ENCODE measurements around the gene MTHFD1. TPM values are rescaled to one million over a fixed set of nuclear protein-coding genes. Genes with fewer than 3 reads are reported as not detected.

MTHFD1 gene
- total and polyA plus RNA-seq, 9 donors, result 16.3 to 77.6 (median 52.1) TPM

DNA sequence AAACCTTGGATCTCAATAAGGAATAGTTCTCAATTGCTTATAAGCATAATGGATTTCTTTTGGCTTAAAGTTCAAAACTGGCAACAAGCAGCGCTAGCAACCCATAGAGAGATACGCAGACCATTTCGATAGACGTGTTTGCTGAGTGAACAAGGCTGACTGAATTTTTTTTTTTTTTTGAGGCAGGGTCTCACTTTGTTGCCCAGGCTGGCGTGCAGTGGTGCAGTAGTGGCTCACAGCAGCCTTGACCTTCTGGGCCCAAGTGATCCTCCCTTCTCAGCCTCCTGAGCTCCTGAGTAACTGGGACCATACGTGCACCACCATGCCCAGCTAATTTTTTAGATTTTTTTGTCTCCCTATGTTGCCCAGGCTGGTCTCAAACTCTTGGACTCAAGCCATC is 75.7 kb downstream of the MTHFD1 start:
- no peaks in the 10 kb centered on the region for H3K27me3 ChIP-seq
- DNase-seq, result no peak
- intact Hi-C loops (cut with DNase I), result no loop called here
- H3K4me1 ChIP-seq (ENCODE audit: insufficient read depth), result peaks cover 2% of the 10 kb centered on the region
- H3K9me3 ChIP-seq, result no peaks in the 10 kb centered on the region
- TF ChIP-seq CTCF (IDR thresholded peaks at IDR 0.05) (no peak), POLR2A (IDR thresholded peaks at IDR 0.05) (no peak), EP300 (IDR thresholded peaks at IDR 0.05) (no peak)
- no peak overlapping the region for H3K27ac ChIP-seq
- no peaks in the 10 kb centered on the region for H3K36me3 ChIP-seq
- WGBS, 3 donors, result 93 to 96% (median 94%) methylated on average over 6 of the region's 6 CpGs
- H3K4me3 ChIP-seq, result no peak overlapping the region

DNA sequence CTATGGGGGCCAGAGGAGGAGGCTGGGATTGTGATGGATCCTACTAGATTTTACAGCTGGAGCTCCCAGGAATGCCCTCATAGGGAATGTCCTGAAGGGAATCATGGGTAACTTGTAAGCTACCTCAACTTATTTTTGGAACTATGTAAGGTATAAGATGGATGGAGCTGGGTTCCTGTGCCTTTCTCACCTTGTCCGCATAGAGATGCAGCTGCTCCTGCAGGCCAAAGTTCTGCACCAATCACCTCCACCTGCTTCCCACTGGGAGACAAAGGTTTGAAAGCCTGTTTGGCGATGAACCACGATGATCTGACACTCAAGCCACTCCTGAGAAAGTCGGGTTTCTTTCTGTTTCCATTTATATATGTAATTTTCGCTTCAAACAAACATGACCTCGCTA is 76.5 kb downstream of the MTHFD1 start:
- intact Hi-C loops (cut with DNase I), result no loop called here
- no peak overlapping the region for H3K27ac ChIP-seq
- H3K9me3 ChIP-seq, result no peaks in the 10 kb centered on the region
- DNase-seq, result no peak
- H3K4me1 ChIP-seq (ENCODE audit: insufficient read depth), result peaks cover 2% of the 10 kb centered on the region
- no peaks in the 10 kb centered on the region for H3K27me3 ChIP-seq
- 22 to 27% (median 22%) methylated on average over 6 of the region's 6 CpGs for WGBS, 3 donors
- TF ChIP-seq EP300 (IDR thresholded peaks at IDR 0.05) (no peak), POLR2A (IDR thresholded peaks at IDR 0.05) (no peak), CTCF (IDR thresholded peaks at IDR 0.05) (no peak)
- peak overlapping the region; percentile 73 for H3K4me3 ChIP-seq
- H3K36me3 ChIP-seq, result no peaks in the 10 kb centered on the region

DNA sequence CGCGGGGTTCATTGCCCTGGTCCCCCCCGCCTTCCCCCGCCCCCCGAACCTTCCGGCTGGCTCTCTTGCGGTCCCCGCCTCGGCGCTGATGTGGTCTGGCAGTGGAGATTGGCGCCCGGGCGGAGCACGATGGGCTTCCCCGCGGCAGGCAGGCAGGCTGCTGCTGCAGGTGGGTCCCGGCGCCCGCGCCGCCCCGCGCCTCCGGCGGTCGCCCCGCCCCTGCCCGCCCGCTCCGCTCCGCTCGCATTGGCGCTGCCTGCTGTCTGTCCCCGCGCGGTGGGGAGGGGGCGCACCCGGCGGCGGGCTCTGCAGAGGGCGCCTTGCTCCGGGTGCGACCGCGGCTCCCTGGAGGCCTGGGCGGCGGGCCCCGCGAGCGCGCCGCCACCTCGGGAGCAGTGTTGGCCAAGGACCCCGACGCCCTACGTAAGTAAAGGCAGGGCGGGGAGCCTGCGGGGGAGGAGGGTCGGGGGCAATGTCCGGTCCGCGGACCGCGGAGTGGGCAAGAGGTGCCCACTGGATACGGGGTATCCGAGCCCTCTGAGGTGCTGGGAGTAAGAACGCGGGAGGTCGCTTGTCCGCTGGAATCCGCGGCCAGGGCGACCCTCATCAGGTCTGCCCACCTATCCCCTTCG is 77.2 kb downstream of the MTHFD1 start, which contains the start of gene AKAP5:
Gene AKAP5, plus strand, starts transcription at position 309 of the 632 bp plus-strand sequence. CDS start 2,896 bp downstream, outside the sequence.
- Histone ChIP-seq H3K27me3 (no peaks in the 10 kb centered on the region), H3K4me1 (ENCODE audit: insufficient read depth) (peaks cover 2% of the 10 kb centered on the region), H3K36me3 (no peaks in the 10 kb centered on the region), H3K27ac (peak within 1 kb of the TSS in 1 of 2 donors; percentile 33), H3K4me3 (peak within 1 kb of the TSS; percentile 73), H3K9me3 (no peaks in the 10 kb centered on the region)
- intact Hi-C loops (cut with DNase I), result no loop called here
- no peak for TF ChIP-seq POLR2A (IDR thresholded peaks at IDR 0.05)
- peak in 1 of 3 donors; percentile 16 for TF ChIP-seq CTCF (IDR thresholded peaks at IDR 0.05)
- peak; percentile 48 to 74 (median 73) for DNase-seq
- WGBS, 3 donors, result 0 to 1% (median 1%) methylated on average over 33 to 74 of the region's 74 CpGs

GRCh38 chr14:64465831-64466554 is 77.8 kb downstream of the MTHFD1 start:
- DNase-seq, result peak in 4 of 5 donors; percentile 34 to 47 (median 40)
- Histone ChIP-seq H3K4me3 (peak overlapping the region; percentile 73), H3K27ac (peak overlapping the region in 1 of 2 donors; percentile 33), H3K4me1 (ENCODE audit: insufficient read depth) (peaks cover 2% of the 10 kb centered on the region), H3K27me3 (no peaks in the 10 kb centered on the region), H3K36me3 (no peaks in the 10 kb centered on the region), H3K9me3 (no peaks in the 10 kb centered on the region)
- TF ChIP-seq CTCF (IDR thresholded peaks at IDR 0.05) (peak in 1 of 3 donors; percentile 6), EP300 (IDR thresholded peaks at IDR 0.05) (no peak)
- WGBS, 3 donors, result 5 to 7% (median 7%) methylated on average over 15 of the region's 15 CpGs
- intact Hi-C loops (cut with DNase I), result no loop called here
